ENCODE measurements around the gene TBC1D14. TPM values are rescaled to one million over a fixed set of nuclear protein-coding genes. Genes with fewer than 3 reads are reported as not detected.
"Not testable (repeated sequence)": the region's sequence is repeated elsewhere in the genome, so short reads cannot be mapped to it uniquely, and the experiment has no call there.

The TBC1D14 gene
- total RNA-seq, 4 donors from 2014 or later: 36.0 to 56.2 (median 41.4) TPM

GRCh38 chr4:7075962-7076695, 166.5 kb downstream of the TBC1D14 start:
- Histone ChIP-seq H3K27me3 (no peaks in the 10 kb centered on the region), H3K36me3 (no peaks in the 10 kb centered on the region), H3K27ac (no peak overlapping the region), H3K9me3 (no peaks in the 10 kb centered on the region), H3K4me1 (peaks cover 10 to 13% of the 10 kb centered on the region in 2 donors), H3K4me3 (no peak overlapping the region)
- no peak for ATAC-seq
- intact Hi-C loops (cut with DNase I; ENCODE audit: low total_unique reads) (no loop called here), in situ Hi-C loops (cut with MboI; ENCODE audit: low sequenced_read_pairs in 4 of 4) (loop anchor here in 3 of 4 donors (10.0 kb wide), 3 partner anchors 91 to 361 kb away; partner anchors contain the start of genes BLOC1S4 (in 2 of the 3) and TBC1D14 (in 2 of the 3))
- no peak for DNase-seq
- TF ChIP-seq CTCF (IDR thresholded peaks at IDR 0.05 in 4 of 5, conservative IDR thresholded peaks at IDR 0.05 in 1 of 5) (no peak), POLR2A (IDR thresholded peaks at IDR 0.05) (no peak)

- H3K27ac ChIP-seq: no peak overlapping the region
- H3K4me3 ChIP-seq: no peak overlapping the region
- no peak for TF ChIP-seq CTCF (IDR thresholded peaks at IDR 0.05 in 4 of 5, conservative IDR thresholded peaks at IDR 0.05 in 1 of 5)
- TF ChIP-seq POLR2A (IDR thresholded peaks at IDR 0.05): no peak
- DNase-seq (no peak), ATAC-seq (no peak)
- peaks cover 10 to 13% of the 10 kb centered on the region in 2 donors for H3K4me1 ChIP-seq
- intact Hi-C loops (cut with DNase I; ENCODE audit: low total_unique reads) (no loop called here), in situ Hi-C loops (cut with MboI; ENCODE audit: low sequenced_read_pairs in 4 of 4) (loop anchor here in 3 of 4 donors (10.0 kb wide), 3 partner anchors 92 to 362 kb away; partner anchors contain the start of genes BLOC1S4 (in 2 of the 3) and TBC1D14 (in 2 of the 3))
- H3K9me3 ChIP-seq: no peaks in the 10 kb centered on the region
- no peaks in the 10 kb centered on the region for H3K27me3 ChIP-seq
- H3K36me3 ChIP-seq: no peaks in the 10 kb centered on the region
Measured at GRCh38 chr4:7076696-7077082, 167.1 kb downstream of the TBC1D14 start.

GRCh38 chr4:7077371-7077770, 167.7 kb downstream of the TBC1D14 start:
- no peak overlapping the region for H3K27ac ChIP-seq
- peaks cover 13 to 15% of the 10 kb centered on the region in 2 donors for H3K4me1 ChIP-seq
- in situ Hi-C loops (cut with MboI; ENCODE audit: low sequenced_read_pairs in 4 of 4): loop anchor here in 3 of 4 donors (10.0 kb wide), 3 partner anchors 93 to 363 kb away; partner anchors contain the start of genes BLOC1S4 (in 2 of the 3) and TBC1D14 (in 2 of the 3)
- DNase-seq: no peak
- H3K27me3 ChIP-seq: no peaks in the 10 kb centered on the region
- no peak overlapping the region for H3K4me3 ChIP-seq
- intact Hi-C loops (cut with DNase I; ENCODE audit: low total_unique reads): no loop called here
- no peak for ATAC-seq
- H3K9me3 ChIP-seq: no peaks in the 10 kb centered on the region
- TF ChIP-seq POLR2A (IDR thresholded peaks at IDR 0.05): no peak
- no peak for TF ChIP-seq CTCF (IDR thresholded peaks at IDR 0.05 in 4 of 5, conservative IDR thresholded peaks at IDR 0.05 in 1 of 5)
- no peaks in the 10 kb centered on the region for H3K36me3 ChIP-seq

GRCh38 chr4:7078025-7078424, 168.4 kb downstream of the TBC1D14 start:
- TF ChIP-seq POLR2A (IDR thresholded peaks at IDR 0.05) (no peak), CTCF (IDR thresholded peaks at IDR 0.05 in 4 of 5, conservative IDR thresholded peaks at IDR 0.05 in 1 of 5) (no peak)
- intact Hi-C loops (cut with DNase I; ENCODE audit: low total_unique reads) (no loop called here), in situ Hi-C loops (cut with MboI; ENCODE audit: low sequenced_read_pairs in 4 of 4) (loop anchor here in 3 of 4 donors (10.0 kb wide), 3 partner anchors 93 to 363 kb away; partner anchors contain the start of genes BLOC1S4 (in 2 of the 3) and TBC1D14 (in 2 of the 3))
- Histone ChIP-seq H3K27ac (no peak overlapping the region), H3K4me3 (no peak overlapping the region), H3K36me3 (no peaks in the 10 kb centered on the region), H3K27me3 (no peaks in the 10 kb centered on the region), H3K9me3 (no peaks in the 10 kb centered on the region), H3K4me1 (peaks cover 13 to 15% of the 10 kb centered on the region in 2 donors)
- DNase-seq: no peak
- no peak for ATAC-seq

- H3K9me3 ChIP-seq; ATAC-seq; H3K27me3 ChIP-seq; H3K4me3 ChIP-seq; H3K36me3 ChIP-seq; intact Hi-C loops (cut with DNase I; ENCODE audit: low total_unique reads); H3K4me1 ChIP-seq; H3K27ac ChIP-seq; DNase-seq: not testable (repeated sequence)
- in situ Hi-C loops (cut with MboI; ENCODE audit: low sequenced_read_pairs in 4 of 4): loop anchor here in 3 of 4 donors (10.0 kb wide), 3 partner anchors 95 to 365 kb away; partner anchors contain the start of genes BLOC1S4 (in 2 of the 3) and TBC1D14 (in 2 of the 3)
Measured at GRCh38 chr4:7079483-7079882, 169.9 kb downstream of the TBC1D14 start.

- intact Hi-C loops (cut with DNase I; ENCODE audit: low total_unique reads): not testable (repeated sequence)
Measured at GRCh38 chr4:7079909-7080308, 170.3 kb downstream of the TBC1D14 start.

More at GRCh38 chr4:7079909-7080308, 170.3 kb downstream of the TBC1D14 start:
- not testable (repeated sequence) for H3K36me3 ChIP-seq, H3K9me3 ChIP-seq, DNase-seq, H3K4me1 ChIP-seq, H3K4me3 ChIP-seq, H3K27me3 ChIP-seq, ATAC-seq, H3K27ac ChIP-seq
- in situ Hi-C loops (cut with MboI; ENCODE audit: low sequenced_read_pairs in 4 of 4): loop anchor here in 3 of 4 donors (10.0 kb wide), 3 partner anchors 95 to 365 kb away; partner anchors contain the start of genes BLOC1S4 (in 2 of the 3) and TBC1D14 (in 2 of the 3)

Measured in gastrocnemius medialis (tissue), 4 donors.